Lower lobe of right lung (tissue), 2 donors: ENCODE data around the gene C16orf96. TPM values are rescaled to one million over a fixed set of nuclear protein-coding genes. Genes with fewer than 3 reads are reported as not detected.

Experiments used
- ATAC-seq, 2 donors: fragments of 200-7000 bp; cut with Tn5 transposase; one replicate each; pipeline ENCODE4 v1.9.1; 2020 to 2022; ENCODE audit warnings: mild to moderate bottlenecking in 2 of 2, moderate library complexity in 2 of 2
- DNase-seq: peaks from one replicate; pipeline ENCODE4 v3.0.0-alpha.2; 2020
- H3K27ac ChIP-seq: fragments of 200-600 bp; one replicate; pipeline ENCODE4 v1.8.0; 2022
- H3K27me3 ChIP-seq: fragments of 200-600 bp; one replicate; pipeline ENCODE4 v1.8.0; 2022; ENCODE audit warnings: low read depth
- H3K36me3 ChIP-seq: fragments of 200-600 bp; one replicate; pipeline ENCODE4 v1.8.0; 2022; ENCODE audit warnings: mild to moderate bottlenecking
- H3K4me1 ChIP-seq: fragments of 200-600 bp; one replicate; pipeline ENCODE4 v1.8.0; 2022
- H3K4me3 ChIP-seq: fragments of 200-600 bp; one replicate; pipeline ENCODE4 v1.8.0; 2022; ENCODE audit warnings: mild to moderate bottlenecking
- H3K9me3 ChIP-seq: fragments of 200-600 bp; one replicate; pipeline ENCODE4 v1.8.0; 2022
- CTCF ChIP-seq: fragments of 200-600 bp; IDR thresholded peaks from one replicate; pipeline ENCODE4 v1.8.0; 2022; ENCODE audit warnings: antibody characterized with exemption, mild to moderate bottlenecking
- intact Hi-C: fragments of 100-400 bp; cut with DNase I; formaldehyde crosslinking; loops from one replicate; pipeline ENCODE4 v1.11.0; 2022
- total RNA-seq: library from RNA; stranded (reverse); fragmentation: NEBNext Ultra II Directional; extraction: Animal tissue kit (Norgen Biotek cat#: 25700); gene quantifications from one replicate; pipeline ENCODE4 v1.2.1, GENCODE V29; 2021
- donor health status: DM: no; HTN: yes; CAD: no; lungs with severe emphysema.

Gene C16orf96
- total RNA-seq, 1 donor from 2014 or later: 0.21 TPM

DNA sequence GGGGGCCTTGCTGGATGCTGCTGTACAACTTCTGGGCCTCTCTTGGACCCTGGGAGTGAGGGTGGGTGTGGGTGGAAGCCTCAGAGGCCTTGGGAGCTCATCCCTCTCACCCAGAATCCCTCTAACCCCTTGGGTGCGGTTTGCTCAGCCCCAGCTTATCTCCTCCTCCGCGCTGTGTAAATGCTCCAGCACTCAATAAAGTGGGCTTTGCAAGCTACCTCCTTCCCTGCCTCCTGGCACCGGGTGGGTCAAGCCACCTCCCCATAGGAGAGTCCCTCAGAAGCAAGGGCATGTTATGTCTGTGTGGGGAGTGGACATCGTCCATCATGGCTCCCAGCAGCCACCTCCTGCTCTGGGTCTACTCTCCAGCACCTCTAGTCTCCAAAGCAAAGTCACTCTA, 46.0 kb upstream of the C16orf96 start:
- H3K27ac ChIP-seq: no peak overlapping the region
- ATAC-seq (no peak), DNase-seq (no peak)
- H3K4me1 ChIP-seq: peaks cover 49% of the 10 kb centered on the region
- H3K9me3 ChIP-seq: no peaks in the 10 kb centered on the region
- H3K27me3 ChIP-seq: no peaks in the 10 kb centered on the region
- TF ChIP-seq CTCF: no peak
- H3K36me3 ChIP-seq: peaks cover 79% of the 10 kb centered on the region
- intact Hi-C loops: no loop called here
- H3K4me3 ChIP-seq: no peak overlapping the region

- Histone ChIP-seq H3K36me3 (peaks cover 75% of the 10 kb centered on the region), H3K9me3 (no peaks in the 10 kb centered on the region), H3K4me3 (no peak overlapping the region), H3K27me3 (no peaks in the 10 kb centered on the region), H3K27ac (no peak overlapping the region), H3K4me1 (peaks cover 51% of the 10 kb centered on the region)
- TF ChIP-seq CTCF: no peak
- intact Hi-C loops: no loop called here
- ATAC-seq (no peak), DNase-seq (no peak)
Measured at GRCh38 chr16:4510747-4511426, 45.3 kb upstream of the C16orf96 start.

GRCh38 chr16:4511441-4512082, 44.6 kb upstream of the C16orf96 start:
- H3K9me3 ChIP-seq: no peaks in the 10 kb centered on the region
- intact Hi-C loops: no loop called here
- no peak overlapping the region for H3K4me3 ChIP-seq
- TF ChIP-seq CTCF: peak; percentile 45
- peaks cover 71% of the 10 kb centered on the region for H3K36me3 ChIP-seq
- ATAC-seq (peak; percentile 17 to 32), DNase-seq (no peak)
- no peak overlapping the region for H3K27ac ChIP-seq
- H3K4me1 ChIP-seq: peaks cover 50% of the 10 kb centered on the region
- H3K27me3 ChIP-seq: no peaks in the 10 kb centered on the region

GRCh38 chr16:4512473-4512872, 43.7 kb upstream of the C16orf96 start:
- H3K27me3 ChIP-seq: no peaks in the 10 kb centered on the region
- H3K9me3 ChIP-seq: no peaks in the 10 kb centered on the region
- intact Hi-C loops: no loop called here
- DNase-seq: no peak
- no peak for ATAC-seq
- H3K4me3 ChIP-seq: no peak overlapping the region
- H3K4me1 ChIP-seq: peaks cover 49% of the 10 kb centered on the region
- no peak for TF ChIP-seq CTCF
- H3K27ac ChIP-seq: no peak overlapping the region
- peaks cover 62% of the 10 kb centered on the region for H3K36me3 ChIP-seq

- intact Hi-C loops: no loop called here
- H3K27ac ChIP-seq: peak overlapping the region; percentile 44
- no peak for TF ChIP-seq CTCF
- DNase-seq: no peak
- peaks cover 49% of the 10 kb centered on the region for H3K4me1 ChIP-seq
- no peak overlapping the region for H3K4me3 ChIP-seq
- H3K9me3 ChIP-seq: no peaks in the 10 kb centered on the region
- ATAC-seq: no peak
- H3K27me3 ChIP-seq: no peaks in the 10 kb centered on the region
- peaks cover 54% of the 10 kb centered on the region for H3K36me3 ChIP-seq
Measured at GRCh38 chr16:4513086-4513860, 42.9 kb upstream of the C16orf96 start.
